IPS-18c (cell line): ENCODE results near the gene ATP6V0D1.
A peak's percentile ranks its signal among the peaks of the same experiment; 100 is the strongest.

Experiments used
- H3K4me3 ChIP-seq: 2 replicates; pipeline ENCODE4 v1.7.0; 2013; ENCODE audit warnings: low read depth, mild to moderate bottlenecking, low read length, moderate library complexity; ENCODE audit not compliant: insufficient read depth
- H3K9me3 ChIP-seq: one replicate; pipeline ENCODE4 v1.6.1; 2013; ENCODE audit warnings: mild to moderate bottlenecking, low read length, moderate library complexity; ENCODE audit not compliant: control insufficient read depth, insufficient read depth

Gene ATP6V0D1

GRCh38 chr16:67395458-67396158 lies 85.3 kb downstream of the ATP6V0D1 start:
- H3K4me3 ChIP-seq, result peak overlapping the region; percentile 20; the same call in 1 of the 2 replicates
- peaks cover 2% of the 10 kb centered on the region for H3K9me3 ChIP-seq

GRCh38 chr16:67395105-67395457 lies 85.9 kb downstream of the ATP6V0D1 start:
- Histone ChIP-seq H3K9me3 (peaks cover 2% of the 10 kb centered on the region), H3K4me3 (no peak overlapping the region)

- H3K9me3 ChIP-seq, result peaks cover 2% of the 10 kb centered on the region
- peak overlapping the region; percentile 34 for H3K4me3 ChIP-seq
Measured at GRCh38 chr16:67394155-67395104, 86.5 kb downstream of the ATP6V0D1 start.

GRCh38 chr16:67393788-67394154 lies 87.2 kb downstream of the ATP6V0D1 start:
- Histone ChIP-seq H3K9me3 (peaks cover 2% of the 10 kb centered on the region), H3K4me3 (peak overlapping the region; percentile 34)

- H3K4me3 ChIP-seq, result peak within 1 kb of the TSS; percentile 38
- peaks cover 2% of the 10 kb centered on the region for H3K9me3 ChIP-seq
Measured at GRCh38 chr16:67393111-67393787, 87.7 kb downstream of the ATP6V0D1 start, which contains the start of gene TPPP3. TPPP3 (minus strand) TSS chr16:67393498; CDS start chr16:67391111, 2,387 bp downstream.

GRCh38 chr16:67392301-67393059 lies 88.5 kb downstream of the ATP6V0D1 start:
- Histone ChIP-seq H3K9me3 (peaks cover 2% of the 10 kb centered on the region), H3K4me3 (peak overlapping the region; percentile 38; the same call in 1 of the 2 replicates)

GRCh38 chr16:67391424-67392300 lies 89.3 kb downstream of the ATP6V0D1 start:
- peaks cover 2% of the 10 kb centered on the region for H3K9me3 ChIP-seq
- H3K4me3 ChIP-seq, result no peak overlapping the region

GRCh38 chr16:67390816-67391423 lies 90.0 kb downstream of the ATP6V0D1 start:
- peaks cover 2% of the 10 kb centered on the region for H3K9me3 ChIP-seq

GRCh38 chr16:67389911-67390815 lies 90.8 kb downstream of the ATP6V0D1 start:
- Histone ChIP-seq H3K4me3 (no peak overlapping the region), H3K9me3 (peaks cover 2% of the 10 kb centered on the region)

More at GRCh38 chr16:67390816-67391423, 90.0 kb downstream of the ATP6V0D1 start:
- no peak overlapping the region for H3K4me3 ChIP-seq

- H3K4me3 ChIP-seq, result no peak overlapping the region
- peaks cover 2% of the 10 kb centered on the region for H3K9me3 ChIP-seq
Measured at GRCh38 chr16:67388591-67388990, 92.4 kb downstream of the ATP6V0D1 start.

- H3K9me3 ChIP-seq, result peaks cover 2% of the 10 kb centered on the region
- H3K4me3 ChIP-seq, result no peak overlapping the region
Measured at GRCh38 chr16:67388191-67388590, 92.8 kb downstream of the ATP6V0D1 start.
